Psoas muscle (tissue), 8 donors: Measurements from ENCODE around the gene NOTUM. TPM values are rescaled to one million over a fixed set of nuclear protein-coding genes. Genes with fewer than 3 reads are reported as not detected.

Experiments used
- ATAC-seq, 4 donors: fragments of 200-7000 bp; cut with Tn5 transposase; one replicate each; pipeline ENCODE4 v1.9.1; 2020; ENCODE audit warnings: moderate library complexity in 3 of 4, mild to moderate bottlenecking in 2 of 4
- DNase-seq, 2 donors: peaks; one replicate each; pipeline ENCODE4 v3.0.0-alpha.2; 2020
- H3K27ac ChIP-seq: fragments of 200-600 bp; one replicate; pipeline ENCODE4 v1.8.0; 2022
- H3K27me3 ChIP-seq, 3 donors: fragments of 200-600 bp in 1 of 3; one replicate each; pipeline versions ENCODE4 v1.6.1 to v1.8.0; 2013 to 2022; ENCODE audit warnings: low read length in 2 of 3, mild to moderate bottlenecking in 2 of 3, moderate library complexity in 1 of 3; ENCODE audit not compliant: insufficient read depth in 3 of 3
- H3K36me3 ChIP-seq, 2 donors: fragments of 200-600 bp in 1 of 2; one replicate each; pipeline versions ENCODE4 v1.6.1 to v1.8.0; 2013 to 2022; ENCODE audit warnings: low read depth in 1 of 2, mild to moderate bottlenecking in 1 of 2, moderate library complexity in 1 of 2; ENCODE audit not compliant: insufficient read depth in 1 of 2
- H3K4me1 ChIP-seq: fragments of 200-600 bp; one replicate; pipeline ENCODE4 v1.8.0; 2022
- H3K4me3 ChIP-seq: fragments of 200-600 bp; one replicate; pipeline ENCODE4 v1.8.0; 2022; ENCODE audit warnings: mild to moderate bottlenecking
- H3K9me3 ChIP-seq: fragments of 200-600 bp; one replicate; pipeline ENCODE4 v1.8.0; 2022
- WGBS, 3 donors: extraction: QIAGEN DNeasy Blood & Tissue Kit; methylation state at CpG; one replicate each; pipeline versions ENCODE4 v1.1.6 to v1.1.7; 2013; 5-methylcytosine and 5-hydroxymethylcytosine counted together
- intact Hi-C, 2 donors: fragments of 100-400 bp; cut with DNase I; formaldehyde crosslinking; loops; one replicate each; pipeline versions ENCODE4 v1.11.0 to v1.14.2; 2022
- polyA plus RNA-seq, 3 donors: library from polyadenylated mRNA; stranded (reverse); fragments of 200-250 nt; gene quantifications; one replicate each; pipeline ENCODE4 v1.2.3, GENCODE V29; 2013
- total RNA-seq, 4 donors: library from RNA; stranded (reverse); fragmentation: NEBNext Ultra II Directional in 2 of 4; extraction: Animal tissue kit (Norgen Biotek cat#: 25700) in 2 of 4; gene quantifications; one replicate each; pipeline versions ENCODE4 v1.2.1 to v1.2.4, GENCODE V29; 2021 to 2023
- TF ChIP-seq, protein P1 (sequence below): fragments of 200-600 bp; IDR thresholded peaks from one replicate; pipeline ENCODE4 v1.8.0; 2022; ENCODE audit warnings: antibody characterized with exemption
- donor health status: healthy with polysubstance abuse.
- donor health status: DM: no; HTN: no; CAD: no; lungs with moderate emphysema.
- donor health status: Bipolar disorder and iron deficiency.
- donor health status: healthy.
- donor health status: DM: yes; HTN: yes; CAD: no.
- donor health status: DM: no; HTN: no; CAD: no.
- donor health status: DM: no; HTN: no; CAD: no.
- donor health status: DM: yes; HTN: yes; CAD: no.

Gene NOTUM
- total and polyA plus RNA-seq, 7 donors: 0.25 to 1.9 (median 0.92) TPM

DNA sequence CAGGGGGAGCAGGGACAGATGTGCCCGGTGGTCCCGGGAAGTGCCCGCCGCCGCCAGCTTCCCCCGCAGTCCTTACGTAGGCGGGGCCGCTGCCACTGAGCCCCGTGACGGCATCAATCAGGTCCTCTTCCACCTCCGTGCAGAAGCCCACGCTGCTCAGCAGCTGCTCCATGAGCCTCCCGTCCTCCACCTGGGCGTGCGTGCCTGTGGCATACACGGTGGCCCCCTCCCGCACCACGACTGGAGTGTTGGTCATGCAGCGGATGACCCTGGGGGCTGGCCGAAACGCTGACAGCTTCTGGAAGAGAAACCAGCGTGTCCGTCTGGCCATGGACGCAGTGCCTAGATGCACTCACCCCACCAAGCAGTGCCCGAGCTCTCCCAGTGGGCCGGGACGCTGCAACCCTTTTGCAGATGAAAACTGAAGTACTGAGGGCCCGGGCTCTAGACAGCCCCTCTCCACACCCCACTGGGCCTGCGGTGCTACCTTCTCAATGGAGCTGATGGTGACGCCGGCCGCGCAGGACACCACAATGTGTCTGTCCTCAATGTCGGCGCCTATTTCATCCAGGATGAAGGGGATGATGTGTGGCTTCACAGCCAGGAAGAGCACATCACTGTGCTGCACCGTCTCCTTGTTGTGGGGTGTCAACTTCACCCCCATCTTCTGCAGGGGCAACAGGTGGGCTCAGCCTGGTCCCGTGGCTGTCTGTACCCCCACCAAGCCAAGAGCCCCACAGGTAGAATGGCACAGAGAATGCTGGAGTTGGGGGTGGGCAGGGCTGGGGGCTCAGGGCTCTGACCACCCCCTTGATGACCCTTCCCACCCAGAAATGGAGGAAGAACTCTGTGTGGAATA, 25.9 kb downstream of the NOTUM start:
- Histone ChIP-seq H3K36me3 (peaks cover 0 to 6% of the 10 kb centered on the region in 2 donors), H3K4me1 (peaks cover 23% of the 10 kb centered on the region), H3K4me3 (no peak overlapping the region), H3K9me3 (no peaks in the 10 kb centered on the region), H3K27ac (no peak overlapping the region), H3K27me3 (no peaks in the 10 kb centered on the region)
- no peak for ATAC-seq
- 84 to 89% (median 88%) methylated on average over 38 of the region's 38 CpGs for WGBS, 3 donors
- DNase-seq: peak in 1 of 2 donors; percentile 13
- TF ChIP-seq, protein P1, sequence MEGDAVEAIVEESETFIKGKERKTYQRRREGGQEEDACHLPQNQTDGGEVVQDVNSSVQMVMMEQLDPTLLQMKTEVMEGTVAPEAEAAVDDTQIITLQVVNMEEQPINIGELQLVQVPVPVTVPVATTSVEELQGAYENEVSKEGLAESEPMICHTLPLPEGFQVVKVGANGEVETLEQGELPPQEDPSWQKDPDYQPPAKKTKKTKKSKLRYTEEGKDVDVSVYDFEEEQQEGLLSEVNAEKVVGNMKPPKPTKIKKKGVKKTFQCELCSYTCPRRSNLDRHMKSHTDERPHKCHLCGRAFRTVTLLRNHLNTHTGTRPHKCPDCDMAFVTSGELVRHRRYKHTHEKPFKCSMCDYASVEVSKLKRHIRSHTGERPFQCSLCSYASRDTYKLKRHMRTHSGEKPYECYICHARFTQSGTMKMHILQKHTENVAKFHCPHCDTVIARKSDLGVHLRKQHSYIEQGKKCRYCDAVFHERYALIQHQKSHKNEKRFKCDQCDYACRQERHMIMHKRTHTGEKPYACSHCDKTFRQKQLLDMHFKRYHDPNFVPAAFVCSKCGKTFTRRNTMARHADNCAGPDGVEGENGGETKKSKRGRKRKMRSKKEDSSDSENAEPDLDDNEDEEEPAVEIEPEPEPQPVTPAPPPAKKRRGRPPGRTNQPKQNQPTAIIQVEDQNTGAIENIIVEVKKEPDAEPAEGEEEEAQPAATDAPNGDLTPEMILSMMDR: no peak
- intact Hi-C loops: loop anchor here in 1 of 2 donors (5.0 kb wide), 1 partner anchor 68 kb away; no protein-coding TSS in a partner anchor

DNA sequence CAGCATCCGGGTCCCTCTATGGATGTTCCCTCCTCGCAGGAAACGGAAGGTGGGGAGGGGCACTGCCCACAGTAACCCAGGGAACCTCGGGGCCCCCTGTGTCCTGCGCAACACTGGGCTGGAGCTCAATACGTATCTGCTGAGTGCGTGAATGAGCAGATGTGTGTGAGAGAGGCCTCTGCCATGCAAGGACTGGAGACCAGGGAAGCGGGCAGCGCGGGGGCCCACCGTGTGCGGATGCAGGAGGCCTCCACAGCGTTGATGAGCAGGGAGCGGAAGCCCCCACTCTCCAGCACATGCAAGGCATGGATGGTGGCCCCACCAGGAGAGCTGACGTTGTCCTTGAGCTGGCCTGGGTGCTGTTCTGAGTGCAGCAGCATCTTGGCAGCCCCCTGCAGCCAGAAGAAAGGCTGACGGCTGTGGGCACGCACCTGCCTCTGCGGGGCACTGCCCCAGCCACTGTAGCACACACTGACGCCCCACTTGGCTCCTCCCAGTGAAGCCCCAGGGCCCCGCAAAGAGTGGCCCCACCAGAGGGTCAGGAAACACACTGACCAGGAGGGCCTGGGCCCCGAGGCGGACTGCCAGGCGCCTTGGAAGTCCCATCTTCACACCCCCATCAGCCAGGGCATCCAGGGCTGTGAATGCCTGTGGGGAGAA, 26.8 kb downstream of the NOTUM start:
- DNase-seq: no peak
- no peak overlapping the region for H3K4me3 ChIP-seq
- WGBS, 3 donors: 77 to 87% (median 80%) methylated on average over 23 of the region's 23 CpGs
- intact Hi-C loops: no loop called here
- H3K27me3 ChIP-seq: no peaks in the 10 kb centered on the region
- ATAC-seq: no peak
- peaks cover 0 to 6% of the 10 kb centered on the region in 2 donors for H3K36me3 ChIP-seq
- TF ChIP-seq, protein P1: no peak
- peaks cover 23% of the 10 kb centered on the region for H3K4me1 ChIP-seq
- no peak overlapping the region for H3K27ac ChIP-seq
- no peaks in the 10 kb centered on the region for H3K9me3 ChIP-seq

DNA sequence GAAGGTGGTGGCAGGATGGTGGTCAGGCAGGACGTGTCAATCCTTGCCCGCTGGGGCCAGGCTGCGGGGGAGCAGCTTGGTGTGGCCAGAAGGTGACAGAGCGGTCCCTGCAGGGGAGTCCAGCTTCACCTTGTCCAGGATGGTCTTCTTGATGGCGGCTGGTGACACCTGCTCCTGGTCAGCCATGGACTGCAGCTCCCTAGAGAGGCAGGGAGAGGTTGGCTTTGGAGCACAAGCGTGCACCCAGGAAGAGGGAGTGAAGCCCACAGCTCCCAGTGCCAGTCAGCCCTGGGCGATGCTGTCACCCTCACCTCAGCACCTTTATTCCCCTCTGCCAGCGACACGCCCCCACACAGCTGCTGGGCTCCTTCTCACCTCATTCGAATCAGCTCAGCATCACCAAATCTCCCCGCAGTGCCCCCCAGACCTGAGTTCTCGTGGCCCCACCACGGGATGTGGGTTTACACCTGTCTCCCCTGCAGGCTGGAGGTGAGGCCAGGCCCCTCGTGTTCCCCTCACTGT, 27.7 kb downstream of the NOTUM start:
- DNase-seq (no peak), ATAC-seq (no peak)
- WGBS, 3 donors: 82 to 89% (median 85%) methylated on average over 14 of the region's 14 CpGs
- intact Hi-C loops: no loop called here
- Histone ChIP-seq H3K4me1 (peaks cover 13% of the 10 kb centered on the region), H3K27ac (no peak overlapping the region), H3K4me3 (no peak overlapping the region), H3K27me3 (no peaks in the 10 kb centered on the region), H3K9me3 (no peaks in the 10 kb centered on the region), H3K36me3 (peaks cover 0 to 3% of the 10 kb centered on the region in 2 donors)
- TF ChIP-seq, protein P1: no peak

DNA sequence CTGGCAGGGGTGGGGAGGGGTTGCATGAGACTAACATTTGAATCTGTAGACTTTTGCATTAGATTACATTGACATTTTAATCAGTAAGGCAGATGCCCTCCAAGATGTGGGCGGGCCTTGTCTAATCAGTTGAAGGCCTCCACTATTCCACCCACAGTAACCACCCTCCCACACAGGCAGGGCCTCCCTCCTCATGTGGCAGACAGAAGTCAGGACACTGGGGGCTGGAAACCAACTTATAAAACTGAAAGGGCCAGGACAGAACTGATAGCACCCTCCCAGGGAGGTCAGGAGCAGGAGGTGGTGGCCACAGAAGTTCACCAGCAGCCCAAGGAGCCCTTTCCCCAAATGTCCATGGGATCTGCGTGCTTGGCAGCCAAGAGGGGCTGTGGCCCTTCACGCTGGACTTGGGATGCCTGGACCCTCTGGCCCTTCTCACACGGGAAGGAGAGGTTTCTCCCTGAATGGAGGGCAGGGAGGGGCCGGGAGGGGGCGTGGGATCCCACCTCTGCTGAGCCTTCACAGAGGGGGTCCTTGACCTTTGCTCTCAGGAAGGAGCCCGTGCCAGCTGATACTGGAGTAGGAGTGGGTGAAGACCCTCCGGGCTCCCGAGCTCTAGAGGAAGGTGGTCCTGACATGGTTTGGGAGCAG, 28.5 kb downstream of the NOTUM start:
- H3K4me1 ChIP-seq: peaks cover 5% of the 10 kb centered on the region
- H3K4me3 ChIP-seq: no peak overlapping the region
- peaks cover 0 to 3% of the 10 kb centered on the region in 2 donors for H3K36me3 ChIP-seq
- H3K27ac ChIP-seq: no peak overlapping the region
- ATAC-seq (no peak), DNase-seq (no peak)
- H3K9me3 ChIP-seq: no peaks in the 10 kb centered on the region
- 85 to 89% (median 87%) methylated on average over 8 to 9 of the region's 9 CpGs for WGBS, 3 donors
- intact Hi-C loops: no loop called here
- TF ChIP-seq, protein P1: no peak
- no peaks in the 10 kb centered on the region for H3K27me3 ChIP-seq
